Neural cell (in vitro differentiated cells): ENCODE results near the gene NDUFV2. TPM values are rescaled to one million over a fixed set of nuclear protein-coding genes. Genes with fewer than 3 reads are reported as not detected.

ENCODE experiments used
- H2AFZ ChIP-seq: fragments of 200-600, 300-800 bp; sonication (generic), shearing (Covaris generic); 2 replicates; pipeline ENCODE4 v1.6.0; 2014; ENCODE audit warnings: low read depth, mild to moderate bottlenecking, antibody characterized with exemption, low read length, moderate library complexity
- H3F3A ChIP-seq: fragments of 200-600 bp; shearing (Covaris generic); 2 replicates; pipeline ENCODE4 v1.6.1; 2016; ENCODE audit warnings: mild to moderate bottlenecking, moderate library complexity, mixed read lengths, antibody characterized with exemption, low read length; ENCODE audit not compliant: insufficient read depth, poor library complexity, severe bottlenecking
- H3K27ac ChIP-seq: fragments of 200-600, 300-800 bp; sonication (generic), shearing (Covaris generic); 2 replicates; pipeline ENCODE4 v1.5.1; 2014; ENCODE audit warnings: mild to moderate bottlenecking, low read length, moderate library complexity
- H3K27me3 ChIP-seq: fragments of 300-800, 200-600 bp; sonication (generic), shearing (Covaris generic); 2 replicates; pipeline ENCODE4 v1.6.0; 2014; ENCODE audit warnings: mild to moderate bottlenecking, low read depth, low read length, moderate library complexity; ENCODE audit not compliant: insufficient read depth
- H3K36me3 ChIP-seq: fragments of 300-800, 200-600 bp; sonication (generic), shearing (Covaris generic); 2 replicates; pipeline ENCODE4 v1.5.1; 2014; ENCODE audit warnings: mild to moderate bottlenecking, antibody characterized with exemption, low read length, moderate library complexity; ENCODE audit not compliant: insufficient read depth
- H3K4me2 ChIP-seq: fragments of 300-800, 200-600 bp; sonication (generic), shearing (Covaris generic); 2 replicates; pipeline ENCODE4 v1.6.0; 2014; ENCODE audit warnings: mild to moderate bottlenecking, low read length
- H3K4me3 ChIP-seq: fragments of 300-800, 200-600 bp; sonication (generic), shearing (Covaris generic); 2 replicates; pipeline ENCODE4 v1.5.1; 2014; ENCODE audit warnings: mild to moderate bottlenecking, low read length, moderate library complexity
- H3K79me2 ChIP-seq: fragments of 200-600 bp; shearing (Covaris generic); replicated peaks from 2 replicates; pipeline ENCODE4 v1.6.0; 2014; ENCODE audit warnings: mild to moderate bottlenecking, low read length, moderate library complexity; ENCODE audit not compliant: insufficient read depth
- H3K9ac ChIP-seq: fragments of 300-800, 200-600 bp; sonication (generic), shearing (Covaris generic); 2 replicates; pipeline ENCODE4 v1.6.1; 2016; ENCODE audit warnings: mild to moderate bottlenecking, low read length, mixed read lengths
- H3K9me2 ChIP-seq: fragments of 200-600 bp; shearing (Covaris generic); 2 replicates; pipeline ENCODE4 v1.6.1; 2016; ENCODE audit warnings: mild to moderate bottlenecking, low read length, mixed read lengths; ENCODE audit not compliant: insufficient read depth
- H3K9me3 ChIP-seq: fragments of 200-600, 300-800 bp; sonication (generic), shearing (Covaris generic); 2 replicates; pipeline ENCODE4 v1.6.1; 2016; ENCODE audit warnings: mild to moderate bottlenecking, mixed run types, low read length, moderate library complexity, mixed read lengths
- H4K20me1 ChIP-seq: fragments of 200-600 bp; shearing (Covaris generic); 2 replicates; pipeline ENCODE4 v1.6.1; 2016; ENCODE audit warnings: mild to moderate bottlenecking, mixed run types; ENCODE audit not compliant: insufficient read depth
- EP300 ChIP-seq: fragments of 450-650 bp; conservative IDR thresholded peaks from 2 replicates; pipeline ENCODE4 v1.6.1; 2014; ENCODE audit warnings: antibody characterized with exemption, mild to moderate bottlenecking, moderate library complexity; ENCODE audit not compliant: poor library complexity, severe bottlenecking
- EZH2 ChIP-seq: fragments of 200-600, 300-800 bp; shearing (Covaris generic), sonication (generic); IDR thresholded peaks from 2 replicates; pipeline ENCODE4 v1.6.1; 2014; ENCODE audit warnings: antibody characterized with exemption, low read length, borderline replicate concordance, mild to moderate bottlenecking; ENCODE audit not compliant: insufficient read depth, poor library complexity, severe bottlenecking
- MXI1 ChIP-seq: fragments of 450-650 bp; conservative IDR thresholded peaks from 2 replicates; pipeline ENCODE4 v1.6.1; 2014; ENCODE audit warnings: antibody characterized with exemption, mild to moderate bottlenecking; ENCODE audit not compliant: poor library complexity, severe bottlenecking
- POLR2AphosphoS5 ChIP-seq: IDR thresholded peaks from 2 replicates; pipeline ENCODE4 v1.6.1; 2012
- RAD21 ChIP-seq: fragments of 450-650 bp; conservative IDR thresholded peaks from 2 replicates; pipeline ENCODE4 v1.6.1; 2014; ENCODE audit warnings: antibody characterized with exemption, mild to moderate bottlenecking, moderate library complexity
- REST ChIP-seq: IDR thresholded peaks from 2 replicates; pipeline ENCODE4 v1.6.1; 2012; ENCODE audit warnings: borderline replicate concordance
- SMC3 ChIP-seq: fragments of 450-650 bp; conservative IDR thresholded peaks from 2 replicates; pipeline ENCODE4 v1.6.1; 2014; ENCODE audit warnings: antibody characterized with exemption, mild to moderate bottlenecking, moderate library complexity; ENCODE audit not compliant: poor library complexity
- TAF1 ChIP-seq: IDR thresholded peaks from 2 replicates; pipeline ENCODE4 v1.6.1; 2012; ENCODE audit warnings: low read depth
- polyA plus RNA-seq: library from polyadenylated mRNA; depleted of rRNA; stranded (reverse); fragments of >200 nt; gene quantifications from 2 replicates; pipeline ENCODE4 v1.2.3, GENCODE V29; 2014
- TF ChIP-seq, protein P1 (sequence below): fragments of 450-650 bp; IDR thresholded peaks from 2 replicates; pipeline ENCODE4 v1.5.1; 2014; ENCODE audit warnings: antibody characterized with exemption, mild to moderate bottlenecking, moderate library complexity; ENCODE audit not compliant: poor library complexity, severe bottlenecking

The NDUFV2 gene
- polyA plus RNA-seq, 1 donor from 2014 or later, result 285 TPM

GRCh38 chr18:9150121-9150520 is 47.6 kb downstream of the NDUFV2 start:
- H3K4me3 ChIP-seq, result no peak overlapping the region
- no peaks in the 10 kb centered on the region for H3K9me2 ChIP-seq
- H3K79me2 ChIP-seq, result peaks cover 85% of the 10 kb centered on the region
- no peak overlapping the region for H3K9ac ChIP-seq
- TF ChIP-seq EZH2 (no peak), REST (no peak), MXI1 (no peak), RAD21 (no peak), SMC3 (no peak), POLR2AphosphoS5 (no peak), TAF1 (no peak), EP300 (no peak)
- TF ChIP-seq, protein P1, sequence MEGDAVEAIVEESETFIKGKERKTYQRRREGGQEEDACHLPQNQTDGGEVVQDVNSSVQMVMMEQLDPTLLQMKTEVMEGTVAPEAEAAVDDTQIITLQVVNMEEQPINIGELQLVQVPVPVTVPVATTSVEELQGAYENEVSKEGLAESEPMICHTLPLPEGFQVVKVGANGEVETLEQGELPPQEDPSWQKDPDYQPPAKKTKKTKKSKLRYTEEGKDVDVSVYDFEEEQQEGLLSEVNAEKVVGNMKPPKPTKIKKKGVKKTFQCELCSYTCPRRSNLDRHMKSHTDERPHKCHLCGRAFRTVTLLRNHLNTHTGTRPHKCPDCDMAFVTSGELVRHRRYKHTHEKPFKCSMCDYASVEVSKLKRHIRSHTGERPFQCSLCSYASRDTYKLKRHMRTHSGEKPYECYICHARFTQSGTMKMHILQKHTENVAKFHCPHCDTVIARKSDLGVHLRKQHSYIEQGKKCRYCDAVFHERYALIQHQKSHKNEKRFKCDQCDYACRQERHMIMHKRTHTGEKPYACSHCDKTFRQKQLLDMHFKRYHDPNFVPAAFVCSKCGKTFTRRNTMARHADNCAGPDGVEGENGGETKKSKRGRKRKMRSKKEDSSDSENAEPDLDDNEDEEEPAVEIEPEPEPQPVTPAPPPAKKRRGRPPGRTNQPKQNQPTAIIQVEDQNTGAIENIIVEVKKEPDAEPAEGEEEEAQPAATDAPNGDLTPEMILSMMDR, result no peak
- no peaks in the 10 kb centered on the region for H3K27me3 ChIP-seq
- peaks cover 4% of the 10 kb centered on the region for H4K20me1 ChIP-seq
- no peaks in the 10 kb centered on the region for H3F3A ChIP-seq
- no peaks in the 10 kb centered on the region for H3K9me3 ChIP-seq
- no peak overlapping the region for H3K4me2 ChIP-seq
- no peaks in the 10 kb centered on the region for H3K36me3 ChIP-seq
- no peak overlapping the region for H2AFZ ChIP-seq
- H3K27ac ChIP-seq, result no peak overlapping the region

DNA sequence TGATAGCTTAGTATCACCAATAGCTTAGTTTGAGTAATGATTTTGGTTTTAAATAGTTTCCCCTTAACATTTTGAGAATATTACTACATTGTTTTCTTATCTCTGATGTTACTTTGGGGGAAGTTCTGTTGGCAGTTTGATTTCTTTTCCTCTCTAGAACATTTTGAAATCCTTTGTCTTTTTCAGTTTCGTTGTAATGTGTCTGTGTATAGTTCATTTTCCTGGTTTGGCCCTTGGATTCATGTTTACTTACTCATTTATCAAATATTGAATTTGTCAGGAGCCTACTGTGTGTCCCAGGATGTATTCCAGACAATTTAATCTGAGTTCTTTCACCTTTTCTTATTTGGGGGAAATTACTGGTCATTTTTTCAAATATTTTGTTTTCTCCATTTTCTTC is 50.8 kb downstream of the NDUFV2 start:
- TF ChIP-seq POLR2AphosphoS5, result no peak
- TF ChIP-seq EP300, result no peak
- TF ChIP-seq, protein P1, result no peak
- TF ChIP-seq RAD21, result no peak
- TF ChIP-seq EZH2, result no peak
- TF ChIP-seq MXI1, result no peak
- no peak for TF ChIP-seq TAF1
- TF ChIP-seq REST, result no peak
- no peak for TF ChIP-seq SMC3

More for the DNA sequence above, 50.8 kb downstream of the NDUFV2 start:
- Histone ChIP-seq H3K27ac (no peak overlapping the region), H3K4me2 (no peak overlapping the region), H3K36me3 (no peaks in the 10 kb centered on the region), H3K9me2 (no peaks in the 10 kb centered on the region), H4K20me1 (no peaks in the 10 kb centered on the region), H3K27me3 (no peaks in the 10 kb centered on the region), H3K9me3 (no peaks in the 10 kb centered on the region), H3K79me2 (peaks cover 76% of the 10 kb centered on the region), H2AFZ (no peak overlapping the region), H3F3A (no peaks in the 10 kb centered on the region), H3K4me3 (no peak overlapping the region), H3K9ac (no peak overlapping the region)
